Tibial nerve (tissue), 3 donors: ENCODE measurements around the gene RNU6-7.

Experiments used
- EP300 ChIP-seq, 2 donors: sonication (generic); formaldehyde crosslinking; IDR thresholded peaks; one replicate each; pipeline ENCODE4 v1.6.1; 2017; ENCODE audit warnings: antibody characterized with exemption in 2 of 2, mild to moderate bottlenecking in 1 of 2
- POLR2A ChIP-seq, 2 donors: fragments of 450-650 bp; IDR thresholded peaks; one replicate each; pipeline ENCODE4 v1.6.1; 2017; ENCODE audit warnings: antibody characterized with exemption in 2 of 2, mild to moderate bottlenecking in 2 of 2, moderate library complexity in 2 of 2

GRCh38 chr14:32193532-32193931 is 8.3 kb upstream of the RNU6-7 start:
- TF ChIP-seq EP300 (IDR thresholded peaks at IDR 0.05) (no peak), POLR2A (IDR thresholded peaks at IDR 0.05) (no peak)
